Suprapubic skin (tissue), 4 donors: ENCODE results near the gene COL23A1. TPM values are rescaled to one million over a fixed set of nuclear protein-coding genes. Genes with fewer than 3 reads are reported as not detected.

Experiments
- DNase-seq, 2 donors: peaks; one replicate each; pipeline ENCODE4 v3.0.0-alpha.2; 2019; ENCODE audit warnings: low spot score in 2 of 2
- H3K27ac ChIP-seq: fragments of 200-600 bp; sonication (generic); one replicate; pipeline ENCODE4 v1.5.1; 2019
- H3K27me3 ChIP-seq: fragments of 200-600 bp; sonication (generic); one replicate; pipeline ENCODE4 v1.5.1; 2019
- H3K36me3 ChIP-seq: fragments of 200-600 bp; sonication (generic); one replicate; pipeline ENCODE4 v1.5.1; 2019
- H3K4me1 ChIP-seq: fragments of 200-600 bp; sonication (generic); one replicate; pipeline ENCODE4 v1.5.1; 2019
- H3K4me3 ChIP-seq: fragments of 200-600 bp; sonication (generic); one replicate; pipeline ENCODE4 v1.5.1; 2019; ENCODE audit warnings: mild to moderate bottlenecking
- H3K9me3 ChIP-seq: fragments of 200-600 bp; sonication (generic); one replicate; pipeline ENCODE4 v1.5.1; 2019
- CTCF ChIP-seq, 2 donors: fragments of 200-600 bp in 1 of 2; fragments of 450-650 bp in 1 of 2; sonication (generic) in 1 of 2; IDR thresholded peaks; one replicate each; pipeline ENCODE4 v1.5.1; 2016 to 2019; ENCODE audit warnings: antibody characterized with exemption in 2 of 2, mild to moderate bottlenecking in 1 of 2, moderate library complexity in 1 of 2
- EP300 ChIP-seq: sonication (generic); formaldehyde crosslinking; IDR thresholded peaks from one replicate; pipeline ENCODE4 v1.6.1; 2017; ENCODE audit warnings: antibody characterized with exemption
- POLR2A ChIP-seq, 2 donors: fragments of 450-650 bp; IDR thresholded peaks; one replicate each; pipeline ENCODE4 v1.6.1; 2017; ENCODE audit warnings: antibody characterized with exemption in 2 of 2, mild to moderate bottlenecking in 2 of 2, moderate library complexity in 2 of 2
- POLR2AphosphoS5 ChIP-seq, 3 donors: sonication (generic); formaldehyde crosslinking; IDR thresholded peaks; one replicate each; pipeline ENCODE4 v1.6.1; 2017; ENCODE audit warnings: antibody characterized with exemption in 3 of 3
- WGBS: methylation state at CpG from one replicate; pipeline ENCODE4 v1.1.5; 2018; 5-methylcytosine and 5-hydroxymethylcytosine counted together
- total RNA-seq, 4 donors: library from RNA; depleted of rRNA; stranded (reverse); fragments of >200 nt; gene quantifications; one replicate each; pipeline ENCODE4 v1.1.0, GENCODE V29; 2016

Gene COL23A1
- total RNA-seq, 4 donors from 2014 or later: 1.6 to 4.4 (median 3.4) TPM

DNA sequence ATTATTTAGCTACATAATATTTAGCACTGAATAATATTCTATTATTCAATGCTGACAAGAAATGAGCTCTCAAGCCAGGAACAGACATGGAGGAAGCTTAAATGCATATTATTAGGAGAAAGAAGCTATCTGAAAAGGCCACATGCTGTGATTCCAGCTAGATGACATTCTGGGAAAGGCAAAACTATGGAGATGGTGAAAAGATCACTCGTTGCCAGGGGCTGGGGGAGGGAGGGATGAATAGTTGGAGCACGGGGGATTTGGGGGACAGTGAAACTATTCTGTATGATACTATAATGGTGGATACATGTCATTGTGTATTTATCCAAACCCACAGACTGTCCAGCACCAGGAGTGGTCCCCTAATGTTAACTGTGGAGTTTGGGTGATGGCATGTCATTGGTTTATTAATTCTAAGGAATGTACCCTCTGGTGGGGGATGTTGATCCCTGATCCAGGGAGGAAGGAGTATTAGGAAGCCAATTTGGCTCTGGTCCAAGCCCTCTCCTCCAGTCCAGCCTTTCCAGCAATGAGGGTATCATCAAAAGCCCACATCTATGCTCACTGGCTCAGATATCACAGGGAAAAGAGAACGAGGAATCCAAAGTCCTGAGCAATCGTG is 162.5 kb downstream of the COL23A1 start:
- Histone ChIP-seq H3K27ac (peak overlapping the region; percentile 68), H3K9me3 (no peaks in the 10 kb centered on the region), H3K4me1 (peaks cover 22% of the 10 kb centered on the region), H3K36me3 (no peaks in the 10 kb centered on the region), H3K27me3 (no peaks in the 10 kb centered on the region), H3K4me3 (no peak overlapping the region)
- TF ChIP-seq CTCF (IDR thresholded peaks at IDR 0.05): no peak
- TF ChIP-seq POLR2A (IDR thresholded peaks at IDR 0.05): no peak
- TF ChIP-seq POLR2AphosphoS5 (IDR thresholded peaks at IDR 0.05): no peak
- TF ChIP-seq EP300: no peak
- WGBS: 79% methylated on average over 2 of the region's 4 CpGs
- DNase-seq: peak in 1 of 2 donors; percentile 1

- no peaks in the 10 kb centered on the region for H3K36me3 ChIP-seq
- no peak overlapping the region for H3K27ac ChIP-seq
- TF ChIP-seq EP300 (no peak), POLR2AphosphoS5 (IDR thresholded peaks at IDR 0.05) (no peak), CTCF (IDR thresholded peaks at IDR 0.05) (no peak), POLR2A (IDR thresholded peaks at IDR 0.05) (no peak)
- H3K4me1 ChIP-seq: peaks cover 20% of the 10 kb centered on the region
- 89% methylated on average over 26 of the region's 26 CpGs for WGBS
- H3K4me3 ChIP-seq: no peak overlapping the region
- peak in 1 of 2 donors; percentile 65 for DNase-seq
- H3K27me3 ChIP-seq: no peaks in the 10 kb centered on the region
- H3K9me3 ChIP-seq: no peaks in the 10 kb centered on the region
Measured at GRCh38 chr5:178426326-178427130, 163.7 kb downstream of the COL23A1 start.

DNA sequence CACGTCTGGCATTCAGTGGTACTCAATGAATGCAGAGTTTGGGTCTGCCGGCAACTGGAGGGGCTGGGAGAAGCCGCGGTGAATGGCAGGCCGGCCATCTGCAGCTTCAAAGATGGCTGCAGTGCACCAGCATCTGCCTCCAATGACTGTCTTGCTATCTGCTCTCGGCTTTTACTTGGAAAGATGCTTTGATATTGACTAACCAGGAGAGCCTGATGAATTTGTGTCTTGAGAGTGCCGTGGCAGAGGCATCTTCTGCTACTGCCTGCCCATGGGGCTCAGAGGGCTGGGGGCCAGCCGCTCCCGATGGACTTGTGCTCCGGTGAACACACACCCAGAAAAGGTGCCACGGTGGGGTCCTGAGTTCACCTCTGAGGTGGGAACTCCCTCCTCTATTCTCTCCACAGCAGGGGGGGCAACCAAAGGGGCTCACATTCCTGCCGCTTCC is 164.5 kb downstream of the COL23A1 start:
- Histone ChIP-seq H3K4me1 (peaks cover 20% of the 10 kb centered on the region), H3K27me3 (no peaks in the 10 kb centered on the region), H3K27ac (no peak overlapping the region), H3K36me3 (no peaks in the 10 kb centered on the region), H3K9me3 (no peaks in the 10 kb centered on the region), H3K4me3 (no peak overlapping the region)
- TF ChIP-seq POLR2A (IDR thresholded peaks at IDR 0.05) (no peak), CTCF (IDR thresholded peaks at IDR 0.05) (no peak), POLR2AphosphoS5 (IDR thresholded peaks at IDR 0.05) (no peak), EP300 (no peak)
- DNase-seq: peak in 1 of 2 donors; percentile 53
- WGBS: 98% methylated on average over 12 of the region's 12 CpGs

- DNase-seq: peak in 1 of 2 donors; percentile 69
- WGBS: 90% methylated on average over 10 of the region's 10 CpGs
Measured at GRCh38 chr5:178424810-178425177, 165.4 kb downstream of the COL23A1 start.

More at GRCh38 chr5:178424810-178425177, 165.4 kb downstream of the COL23A1 start:
- no peaks in the 10 kb centered on the region for H3K9me3 ChIP-seq
- no peak overlapping the region for H3K4me3 ChIP-seq
- no peak overlapping the region for H3K27ac ChIP-seq
- TF ChIP-seq POLR2A (IDR thresholded peaks at IDR 0.05) (no peak), EP300 (no peak), POLR2AphosphoS5 (IDR thresholded peaks at IDR 0.05) (no peak), CTCF (IDR thresholded peaks at IDR 0.05) (no peak)
- H3K27me3 ChIP-seq: no peaks in the 10 kb centered on the region
- H3K36me3 ChIP-seq: no peaks in the 10 kb centered on the region
- peaks cover 14% of the 10 kb centered on the region for H3K4me1 ChIP-seq
